ENCODE measurements around the gene SMARCD1. TPM values are rescaled to one million over a fixed set of nuclear protein-coding genes. Genes with fewer than 3 reads are reported as not detected.

Gene SMARCD1
- total and polyA plus RNA-seq, 9 of the 15 experiments (the other 6 are each of a cell fraction or from before 2014, with no cell fraction given) = 0.86 to 91.7 (median 48.0) TPM

DNA sequence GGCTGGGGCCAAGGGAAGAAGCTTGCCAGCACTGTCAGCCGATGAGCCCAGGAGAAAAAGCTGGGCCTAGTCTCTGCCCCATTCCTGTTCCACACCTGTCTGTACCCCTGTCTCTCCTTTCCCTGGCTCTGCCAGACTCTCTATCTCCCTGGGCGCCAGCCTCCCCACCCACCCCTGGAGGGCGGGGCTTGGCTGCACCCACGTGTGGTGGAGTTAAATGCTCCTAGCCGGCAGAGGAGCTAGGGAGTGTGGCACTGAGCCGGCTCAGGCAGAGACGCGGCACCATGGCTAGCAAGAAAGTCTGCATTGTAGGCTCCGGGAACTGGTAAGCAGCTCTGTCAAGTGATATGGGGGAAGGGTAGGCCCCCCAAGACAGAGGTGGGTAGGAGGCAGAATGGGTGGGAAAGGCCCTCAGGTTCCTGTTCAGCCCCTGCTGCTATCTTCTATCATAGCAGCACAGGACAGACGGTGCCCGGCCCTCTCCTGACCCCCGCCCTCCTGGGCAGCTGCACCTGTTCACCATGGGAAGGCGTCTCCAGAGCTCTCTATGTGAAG, 18.7 kb downstream of the SMARCD1 start, which contains the start of gene GPD1 (continued):
- TF ChIP-seq ARID4B (CRISPR knock-in tag; IDR thresholded peaks at IDR 0.05) (0 out of 2 replicates have a peak, but pooled peaks have one; percentile 37), ZNF583 (CRISPR knock-in tag; IDR thresholded peaks at IDR 0.05) (no peak), MECOM (CRISPR knock-in tag; IDR thresholded peaks at IDR 0.05) (no peak), MXI1 (IDR thresholded peaks at IDR 0.05; ENCODE audit: low read depth, low read length) (0 out of 2 replicates have a peak, but pooled peaks have one; percentile 69), ZNF717 (CRISPR knock-in tag; IDR thresholded peaks at IDR 0.05) (no peak), ZNF780A (CRISPR knock-in tag; IDR thresholded peaks at IDR 0.05) (no peak), KDM1A (IDR thresholded peaks at IDR 0.05) (no peak), HDAC1 (IDR thresholded peaks at IDR 0.05) (0 out of 4 replicates have a peak, but pooled peaks of 1 of the 2 experiments have one; percentile 28), XRCC3 (IDR thresholded peaks at IDR 0.05) (no peak), SIRT6 (IDR thresholded peaks at IDR 0.05; ENCODE audit: low read depth, low read length) (no peak), BCL6 (CRISPR knock-in tag; IDR thresholded peaks at IDR 0.05) (no peak), ZNF253 (CRISPR knock-in tag; conservative IDR thresholded peaks at IDR 0.05) (no peak), SIN3A (IDR thresholded peaks at IDR 0.05; ENCODE audit: borderline replicate concordance in 2 of 2, control insufficient read depth in 1 of 2, low read depth in 2 of 2, low read length in 2 of 2) (peak in 1 of 2 experiments; percentile 82; a peak in 1 of 4 replicates), VEZF1 (CRISPR knock-in tag; IDR thresholded peaks at IDR 0.05) (peak; percentile 65), ZNF518B (CRISPR knock-in tag; IDR thresholded peaks at IDR 0.05) (no peak), ZNF217 (CRISPR knock-in tag; IDR thresholded peaks at IDR 0.05) (no peak), ETS1 (conservative IDR thresholded peaks at IDR 0.05; ENCODE audit: control insufficient read depth, low read depth, low read length) (no peak)
- TF ChIP-seq, protein P1, sequence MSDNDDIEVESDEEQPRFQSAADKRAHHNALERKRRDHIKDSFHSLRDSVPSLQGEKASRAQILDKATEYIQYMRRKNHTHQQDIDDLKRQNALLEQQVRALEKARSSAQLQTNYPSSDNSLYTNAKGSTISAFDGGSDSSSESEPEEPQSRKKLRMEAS (CRISPR knock-in tag; IDR thresholded peaks at IDR 0.05) = no peak; the same call in 1 of the 2 replicates

Data from K562 (cell line).